OCI-LY1 (cell line): ENCODE results near the gene GABRA4.

ENCODE experiments used
- CTCF ChIP-seq: fragments of 200-600 bp; sonication (generic), shearing (Covaris generic); IDR thresholded peaks from 2 replicates; pipeline ENCODE4 v1.5.1; 2017; ENCODE audit warnings: mild to moderate bottlenecking, antibody characterized with exemption, low read length, moderate library complexity, mixed read lengths
- EZH2 ChIP-seq: fragments of 200-600 bp; sonication (generic), shearing (Covaris generic); IDR thresholded peaks from 2 replicates; pipeline ENCODE4 v1.8.0; 2017; ENCODE audit warnings: borderline replicate concordance, mixed run types, mild to moderate bottlenecking, antibody characterized with exemption, low read length, moderate library complexity, mixed read lengths

- TF ChIP-seq CTCF (no peak), EZH2 (no peak)
Measured at GRCh38 chr4:46878641-46879040, 114.7 kb downstream of the GABRA4 start.
